Measurements from ENCODE around the gene SPCS2.

SPCS2 gene

GRCh38 chr11:74949753-74950137 is 679 bp downstream of the SPCS2 start:
- TF ChIP-seq CTCF (IDR thresholded peaks at IDR 0.05; ENCODE audit: insufficient read depth, missing control alignments) = no peak
- DNase-seq (ENCODE audit: insufficient read length, low spot score) (no peak), FAIRE-seq (no peak)

GRCh38 chr11:74950374-74950969 is 1.4 kb downstream of the SPCS2 start:
- DNase-seq (ENCODE audit: insufficient read length, low spot score) (no peak), FAIRE-seq (no peak)
- TF ChIP-seq CTCF (IDR thresholded peaks at IDR 0.05; ENCODE audit: insufficient read depth, missing control alignments) = no peak

GRCh38 chr11:74951226-74951625 is 2.2 kb downstream of the SPCS2 start:
- FAIRE-seq = no peak
- TF ChIP-seq CTCF (IDR thresholded peaks at IDR 0.05; ENCODE audit: insufficient read depth, missing control alignments) = no peak
- no peak for DNase-seq (ENCODE audit: insufficient read length, low spot score)

GRCh38 chr11:74952752-74953151 is 3.7 kb downstream of the SPCS2 start:
- no peak for TF ChIP-seq CTCF (IDR thresholded peaks at IDR 0.05; ENCODE audit: insufficient read depth, missing control alignments)
- FAIRE-seq (no peak), DNase-seq (ENCODE audit: insufficient read length, low spot score) (no peak)

GRCh38 chr11:74953451-74953850 is 4.4 kb downstream of the SPCS2 start:
- DNase-seq (ENCODE audit: insufficient read length, low spot score) (no peak), FAIRE-seq (no peak)
- no peak for TF ChIP-seq CTCF (IDR thresholded peaks at IDR 0.05; ENCODE audit: insufficient read depth, missing control alignments)

GRCh38 chr11:74954199-74954598 is 5.1 kb downstream of the SPCS2 start:
- no peak for TF ChIP-seq CTCF (IDR thresholded peaks at IDR 0.05; ENCODE audit: insufficient read depth, missing control alignments)
- DNase-seq (ENCODE audit: insufficient read length, low spot score) (no peak), FAIRE-seq (no peak)

GRCh38 chr11:74956397-74957015 is 7.4 kb downstream of the SPCS2 start:
- DNase-seq (ENCODE audit: insufficient read length, low spot score) = no peak
- no peak for FAIRE-seq
- no peak for TF ChIP-seq CTCF (IDR thresholded peaks at IDR 0.05; ENCODE audit: insufficient read depth, missing control alignments)
